ENCODE measurements around the gene MCF2L. TPM values are rescaled to one million over a fixed set of nuclear protein-coding genes. Genes with fewer than 3 reads are reported as not detected.

MCF2L gene
- total RNA-seq, 1 donor from 2014 or later = 16.5 TPM

DNA sequence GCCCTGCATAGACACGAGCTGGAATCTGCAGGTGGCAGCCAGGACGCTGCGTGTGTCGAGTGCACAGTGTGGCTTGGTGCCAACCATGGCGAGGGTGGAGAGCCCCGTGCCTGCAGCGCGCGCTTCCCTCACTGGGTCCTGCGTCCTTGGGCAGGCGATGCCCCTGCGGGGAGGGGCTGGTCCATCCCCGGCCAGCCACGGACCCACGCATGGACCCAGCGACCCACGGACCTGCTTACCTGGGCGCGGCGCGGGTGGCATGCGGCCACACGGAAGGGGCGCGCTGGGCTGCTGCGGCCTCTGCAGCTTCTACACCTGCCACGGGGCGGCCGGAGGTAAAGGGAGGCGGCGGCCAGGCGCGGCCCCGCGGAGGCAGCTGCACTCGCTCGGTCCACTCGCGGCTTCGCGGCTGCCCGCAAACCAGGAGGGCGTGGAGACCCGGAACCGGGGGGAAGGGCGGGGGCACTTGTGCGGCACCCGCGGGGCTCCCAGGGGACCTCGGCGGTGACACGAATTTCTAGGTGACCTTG lies 569 bp upstream of the MCF2L start:
- H3K4me1 Mint-ChIP-seq (ENCODE audit: unreplicated experiment) = peaks cover 6% of the 10 kb centered on the region
- no peaks in the 10 kb centered on the region for H3K9me3 Mint-ChIP-seq (ENCODE audit: unreplicated experiment)
- no peak overlapping the region for H3K4me3 Mint-ChIP-seq (ENCODE audit: unreplicated experiment)
- TF ChIP-seq, protein P1, sequence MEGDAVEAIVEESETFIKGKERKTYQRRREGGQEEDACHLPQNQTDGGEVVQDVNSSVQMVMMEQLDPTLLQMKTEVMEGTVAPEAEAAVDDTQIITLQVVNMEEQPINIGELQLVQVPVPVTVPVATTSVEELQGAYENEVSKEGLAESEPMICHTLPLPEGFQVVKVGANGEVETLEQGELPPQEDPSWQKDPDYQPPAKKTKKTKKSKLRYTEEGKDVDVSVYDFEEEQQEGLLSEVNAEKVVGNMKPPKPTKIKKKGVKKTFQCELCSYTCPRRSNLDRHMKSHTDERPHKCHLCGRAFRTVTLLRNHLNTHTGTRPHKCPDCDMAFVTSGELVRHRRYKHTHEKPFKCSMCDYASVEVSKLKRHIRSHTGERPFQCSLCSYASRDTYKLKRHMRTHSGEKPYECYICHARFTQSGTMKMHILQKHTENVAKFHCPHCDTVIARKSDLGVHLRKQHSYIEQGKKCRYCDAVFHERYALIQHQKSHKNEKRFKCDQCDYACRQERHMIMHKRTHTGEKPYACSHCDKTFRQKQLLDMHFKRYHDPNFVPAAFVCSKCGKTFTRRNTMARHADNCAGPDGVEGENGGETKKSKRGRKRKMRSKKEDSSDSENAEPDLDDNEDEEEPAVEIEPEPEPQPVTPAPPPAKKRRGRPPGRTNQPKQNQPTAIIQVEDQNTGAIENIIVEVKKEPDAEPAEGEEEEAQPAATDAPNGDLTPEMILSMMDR (IDR thresholded peaks at IDR 0.05; ENCODE audit: unreplicated experiment) = no peak
- H3K27me3 Mint-ChIP-seq (ENCODE audit: unreplicated experiment) = peaks cover 26% of the 10 kb centered on the region
- DNase-seq (ENCODE audit: low spot score) = no peak
- H3K36me3 Mint-ChIP-seq (ENCODE audit: low read depth, unreplicated experiment) = peaks cover 6% of the 10 kb centered on the region
- H3K27ac Mint-ChIP-seq (ENCODE audit: unreplicated experiment) = no peak overlapping the region

DNA sequence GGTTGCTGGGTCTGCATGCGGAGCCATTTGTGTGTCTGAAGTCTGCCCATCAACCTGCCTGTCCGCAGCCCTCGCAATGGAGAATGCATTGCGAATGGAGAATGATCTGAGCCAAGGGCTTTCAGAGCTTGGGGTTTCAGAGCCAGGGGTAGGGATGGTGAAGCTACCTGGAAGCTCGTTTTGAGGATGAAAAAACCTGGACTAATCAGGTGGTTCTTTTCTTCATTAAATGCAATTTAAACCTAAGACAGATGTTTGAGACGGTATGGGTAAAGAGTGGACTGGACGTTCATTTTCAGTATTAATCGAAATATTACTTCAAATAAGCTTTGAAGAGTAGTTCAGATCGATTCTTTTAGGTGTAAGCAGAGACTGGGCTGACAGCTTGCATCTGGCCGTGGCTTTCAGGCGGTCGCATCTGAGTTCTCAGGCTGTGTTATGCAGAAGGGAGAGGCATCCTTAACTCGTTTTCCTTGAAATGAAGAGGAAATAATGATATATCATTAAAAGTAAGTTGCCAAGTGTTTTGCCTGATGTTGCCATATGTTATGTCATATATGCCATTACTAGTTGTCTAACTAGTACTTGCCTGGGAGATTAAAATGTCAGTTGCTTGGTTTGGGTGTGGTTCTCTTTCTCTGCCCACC lies 801 bp downstream of the MCF2L start:
- Mint-ChIP-seq H3K27ac (ENCODE audit: unreplicated experiment) (no peak overlapping the region), H3K4me3 (ENCODE audit: unreplicated experiment) (peak overlapping the region; percentile 91), H3K4me1 (ENCODE audit: unreplicated experiment) (peaks cover 6% of the 10 kb centered on the region), H3K27me3 (ENCODE audit: unreplicated experiment) (peaks cover 26% of the 10 kb centered on the region), H3K36me3 (ENCODE audit: low read depth, unreplicated experiment) (peaks cover 6% of the 10 kb centered on the region), H3K9me3 (ENCODE audit: unreplicated experiment) (no peaks in the 10 kb centered on the region)
- no peak for DNase-seq (ENCODE audit: low spot score)
- TF ChIP-seq, protein P1 (IDR thresholded peaks at IDR 0.05; ENCODE audit: unreplicated experiment) = no peak

DNA sequence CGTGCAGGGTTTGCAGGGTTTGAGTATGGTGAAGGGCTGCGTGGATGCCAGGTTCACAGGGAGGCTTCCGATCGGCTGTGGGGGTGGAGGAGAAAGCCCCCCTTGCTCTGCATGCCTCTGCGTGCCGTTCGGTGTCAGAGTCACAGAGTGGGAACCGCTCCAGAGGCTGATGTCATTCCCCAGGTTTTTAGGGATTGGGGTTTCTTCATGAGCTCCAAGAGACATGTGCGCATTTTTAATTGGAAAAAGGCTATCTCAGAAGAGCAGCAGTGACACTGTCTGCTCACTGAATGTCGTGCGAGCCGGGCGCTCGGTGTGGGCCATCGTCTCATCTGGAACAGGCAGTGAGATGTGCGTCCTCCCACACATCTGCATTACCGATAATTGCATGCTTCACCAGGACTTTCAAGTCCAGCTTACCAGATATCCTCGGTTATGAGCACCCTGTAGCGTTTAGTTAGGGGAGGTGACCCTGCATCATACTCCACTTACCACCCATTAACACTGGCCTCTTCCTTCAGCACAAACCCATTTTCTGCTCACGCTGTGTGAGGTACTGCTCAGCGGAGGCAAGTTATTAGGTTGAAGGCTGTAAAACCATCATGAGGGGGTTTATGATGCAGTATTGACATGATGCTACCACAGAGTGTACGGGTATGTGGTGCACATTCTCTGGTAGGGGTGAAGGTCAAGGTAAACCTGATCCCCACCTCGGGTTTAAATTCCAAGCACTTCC lies 1.7 kb downstream of the MCF2L start:
- TF ChIP-seq, protein P1 (IDR thresholded peaks at IDR 0.05; ENCODE audit: unreplicated experiment) = no peak
- DNase-seq (ENCODE audit: low spot score) = no peak
- Mint-ChIP-seq H3K27me3 (ENCODE audit: unreplicated experiment) (peaks cover 26% of the 10 kb centered on the region), H3K4me3 (ENCODE audit: unreplicated experiment) (no peak overlapping the region), H3K9me3 (ENCODE audit: unreplicated experiment) (no peaks in the 10 kb centered on the region), H3K27ac (ENCODE audit: unreplicated experiment) (no peak overlapping the region), H3K36me3 (ENCODE audit: low read depth, unreplicated experiment) (peaks cover 6% of the 10 kb centered on the region), H3K4me1 (ENCODE audit: unreplicated experiment) (peaks cover 6% of the 10 kb centered on the region)

DNA sequence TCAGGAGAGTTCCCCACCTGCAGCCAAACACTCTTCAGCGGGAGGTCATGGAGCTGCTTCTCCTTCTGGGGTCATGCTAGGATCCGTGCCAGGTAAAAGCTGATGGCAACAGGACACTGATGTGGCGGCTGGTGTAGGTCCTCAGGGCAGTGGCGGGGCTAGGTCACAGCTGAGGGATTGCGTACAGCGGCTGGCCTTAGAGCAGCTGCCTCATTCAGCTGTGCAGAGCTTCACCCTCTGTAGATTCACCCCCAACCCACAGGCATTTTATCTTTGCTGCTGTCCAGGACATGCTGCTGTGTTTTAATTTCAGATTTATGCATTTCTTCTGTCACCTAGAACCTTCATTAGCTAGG lies 2.3 kb downstream of the MCF2L start:
- peaks cover 6% of the 10 kb centered on the region for H3K4me1 Mint-ChIP-seq (ENCODE audit: unreplicated experiment)
- DNase-seq (ENCODE audit: low spot score) = no peak

More for the DNA sequence above, 2.3 kb downstream of the MCF2L start:
- Mint-ChIP-seq H3K36me3 (ENCODE audit: low read depth, unreplicated experiment) (peaks cover 6% of the 10 kb centered on the region), H3K27me3 (ENCODE audit: unreplicated experiment) (peaks cover 28% of the 10 kb centered on the region), H3K27ac (ENCODE audit: unreplicated experiment) (no peak overlapping the region), H3K4me3 (ENCODE audit: unreplicated experiment) (no peak overlapping the region), H3K9me3 (ENCODE audit: unreplicated experiment) (no peaks in the 10 kb centered on the region)
- TF ChIP-seq, protein P1 (IDR thresholded peaks at IDR 0.05; ENCODE audit: unreplicated experiment) = no peak
